ENCODE data around the gene DSCAM. TPM values are rescaled to one million over a fixed set of nuclear protein-coding genes. Genes with fewer than 3 reads are reported as not detected.
"Not testable (repeated sequence)": the region's sequence is repeated elsewhere in the genome, so short reads cannot be mapped to it uniquely, and the experiment has no call there.

DSCAM gene
- total RNA-seq, 4 donors from 2014 or later, result 0.03 TPM; not detected in 3

DNA sequence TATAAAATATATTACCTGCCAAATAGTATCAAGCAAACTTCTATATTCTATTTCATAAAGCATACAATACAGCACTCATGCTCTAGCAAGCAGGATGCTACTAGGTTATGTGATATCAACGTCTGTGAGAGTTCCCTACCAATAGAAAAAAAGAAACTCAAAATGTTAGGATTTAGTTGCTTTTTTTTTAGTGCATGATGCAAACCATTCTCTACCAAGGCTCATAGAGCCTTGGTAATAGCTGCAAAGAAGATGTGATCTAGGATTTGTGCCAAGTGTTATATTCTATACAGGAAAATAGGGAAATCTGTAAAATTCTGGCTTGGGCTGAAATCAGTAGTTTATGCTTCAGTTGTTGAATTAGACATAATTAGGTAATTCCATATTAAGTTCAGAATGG lies 394.4 kb downstream of the DSCAM start:
- intact Hi-C loops (cut with DNase I; ENCODE audit: low total_unique reads), result no loop called here
- no peak for DNase-seq

GRCh38 chr21:40447016-40447415 lies 399.9 kb downstream of the DSCAM start:
- TF ChIP-seq POLR2A (IDR thresholded peaks at IDR 0.05) (no peak), CTCF (IDR thresholded peaks at IDR 0.05 in 4 of 5, conservative IDR thresholded peaks at IDR 0.05 in 1 of 5) (no peak)
- Histone ChIP-seq H3K9me3 (no peaks in the 10 kb centered on the region), H3K4me1 (no peaks in the 10 kb centered on the region), H3K4me3 (no peak overlapping the region), H3K27ac (no peak overlapping the region), H3K27me3 (no peaks in the 10 kb centered on the region), H3K36me3 (no peaks in the 10 kb centered on the region)
- intact Hi-C loops (cut with DNase I; ENCODE audit: low total_unique reads) (no loop called here), in situ Hi-C loops (cut with MboI; ENCODE audit: low sequenced_read_pairs in 4 of 4) (no loop called here)
- DNase-seq, result no peak
- no peak for ATAC-seq

More for the DNA sequence above, 394.4 kb downstream of the DSCAM start:
- TF ChIP-seq CTCF (IDR thresholded peaks at IDR 0.05 in 4 of 5, conservative IDR thresholded peaks at IDR 0.05 in 1 of 5) (no peak), POLR2A (IDR thresholded peaks at IDR 0.05) (no peak)
- H3K9me3 ChIP-seq, result no peaks in the 10 kb centered on the region
- no peak overlapping the region for H3K4me3 ChIP-seq
- ATAC-seq, result no peak
- H3K27ac ChIP-seq, result no peak overlapping the region
- no peaks in the 10 kb centered on the region for H3K4me1 ChIP-seq
- in situ Hi-C loops (cut with MboI; ENCODE audit: low sequenced_read_pairs in 4 of 4), result loop anchor here in 1 of 4 donors (25.0 kb wide), 1 partner anchor 610 kb away; no protein-coding TSS in a partner anchor
- H3K27me3 ChIP-seq, result no peaks in the 10 kb centered on the region
- H3K36me3 ChIP-seq, result no peaks in the 10 kb centered on the region

DNA sequence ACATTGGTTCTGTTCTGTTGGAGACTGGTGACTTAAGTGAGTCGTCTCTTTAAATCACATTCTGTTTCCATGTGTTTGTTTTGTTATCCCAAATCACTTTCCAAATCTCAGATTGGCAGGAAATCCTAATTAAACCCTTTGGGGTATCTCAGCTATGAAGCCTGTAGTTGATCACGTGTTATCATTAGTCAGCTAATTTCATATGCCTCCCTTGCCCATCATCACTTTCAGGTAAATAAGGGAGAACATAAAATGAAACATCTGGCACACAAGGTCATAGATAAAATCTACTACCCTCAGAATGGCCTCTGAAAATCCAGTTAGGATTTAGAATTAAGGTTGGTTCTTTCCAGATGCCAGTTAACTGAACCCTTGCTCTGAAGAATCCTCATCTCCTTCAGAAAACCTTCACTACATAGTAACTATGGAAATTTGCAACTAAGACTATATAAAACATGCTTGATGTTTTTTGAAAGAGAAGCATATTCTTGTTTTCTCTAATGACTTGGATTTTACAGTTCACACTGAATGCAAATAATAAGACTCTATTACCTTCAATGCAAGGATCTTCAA lies 401.5 kb downstream of the DSCAM start:
- TF ChIP-seq POLR2A (IDR thresholded peaks at IDR 0.05), result no peak
- no peak for TF ChIP-seq CTCF (IDR thresholded peaks at IDR 0.05 in 4 of 5, conservative IDR thresholded peaks at IDR 0.05 in 1 of 5)
- ATAC-seq, result no peak

DNA sequence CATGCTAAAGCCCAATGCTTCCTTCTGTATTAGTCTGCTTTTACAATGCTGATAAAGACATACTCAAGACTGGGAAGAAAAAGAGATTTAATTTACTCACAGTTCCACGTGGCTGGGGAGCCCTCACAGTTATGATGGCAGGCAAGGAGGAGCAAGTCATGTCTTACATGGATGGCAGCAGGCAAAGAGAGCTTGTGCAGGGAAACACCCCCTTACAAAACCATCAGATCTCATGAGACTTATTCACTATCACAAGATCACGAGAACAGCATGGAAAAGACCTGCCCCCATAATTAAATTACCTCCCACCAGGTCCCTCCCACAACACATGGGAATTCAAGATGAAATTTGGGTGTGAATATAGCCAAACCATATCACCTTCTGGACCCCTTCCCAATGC lies 407.4 kb downstream of the DSCAM start:
- H3K27ac ChIP-seq; in situ Hi-C loops (cut with MboI; ENCODE audit: low sequenced_read_pairs in 4 of 4); H3K4me3 ChIP-seq; intact Hi-C loops (cut with DNase I; ENCODE audit: low total_unique reads); DNase-seq; H3K4me1 ChIP-seq; ATAC-seq; H3K36me3 ChIP-seq; H3K9me3 ChIP-seq; H3K27me3 ChIP-seq: not testable (repeated sequence)

More for the DNA sequence above, 401.5 kb downstream of the DSCAM start:
- H3K27me3 ChIP-seq, result no peaks in the 10 kb centered on the region
- no peak overlapping the region for H3K27ac ChIP-seq
- in situ Hi-C loops (cut with MboI; ENCODE audit: low sequenced_read_pairs in 4 of 4), result no loop called here
- no peaks in the 10 kb centered on the region for H3K36me3 ChIP-seq
- no peak overlapping the region for H3K4me3 ChIP-seq
- intact Hi-C loops (cut with DNase I; ENCODE audit: low total_unique reads), result no loop called here
- no peak for DNase-seq
- no peaks in the 10 kb centered on the region for H3K4me1 ChIP-seq
- H3K9me3 ChIP-seq, result no peaks in the 10 kb centered on the region

DNA sequence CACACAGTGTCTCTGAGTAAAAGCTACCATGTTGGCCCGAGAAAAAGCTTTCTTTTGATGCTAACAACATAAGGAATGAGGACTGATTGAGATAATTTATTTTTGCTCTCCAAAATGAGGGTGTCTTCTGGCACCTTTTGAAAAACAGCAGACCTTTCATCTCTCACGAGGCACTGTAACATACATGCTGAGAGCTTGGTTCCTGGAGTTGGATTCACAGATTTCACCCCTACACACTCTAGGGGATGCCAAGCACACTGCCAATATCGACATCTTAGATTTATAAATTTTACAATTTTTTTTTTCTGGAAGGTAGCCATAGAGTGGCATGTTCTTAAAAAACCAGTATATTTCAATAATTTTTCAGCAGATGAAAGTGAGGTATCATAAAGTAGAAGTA lies 408.3 kb downstream of the DSCAM start:
- intact Hi-C loops (cut with DNase I; ENCODE audit: low total_unique reads), result no loop called here
- H3K27me3 ChIP-seq, result no peaks in the 10 kb centered on the region
- no peak overlapping the region for H3K4me3 ChIP-seq
- no peaks in the 10 kb centered on the region for H3K4me1 ChIP-seq
- in situ Hi-C loops (cut with MboI; ENCODE audit: low sequenced_read_pairs in 4 of 4), result no loop called here
- H3K9me3 ChIP-seq, result no peaks in the 10 kb centered on the region
- no peak overlapping the region for H3K27ac ChIP-seq
- no peaks in the 10 kb centered on the region for H3K36me3 ChIP-seq
- ATAC-seq, result no peak
- DNase-seq, result no peak
- TF ChIP-seq POLR2A (IDR thresholded peaks at IDR 0.05), result no peak
- TF ChIP-seq CTCF (IDR thresholded peaks at IDR 0.05 in 4 of 5, conservative IDR thresholded peaks at IDR 0.05 in 1 of 5), result no peak
